Spleen (tissue), 11 donors: ENCODE results near the gene MFN2. TPM values are rescaled to one million over a fixed set of nuclear protein-coding genes. Genes with fewer than 3 reads are reported as not detected.

Experiments
- DNase-seq: peaks from one replicate; pipeline ENCODE4 v3.0.0-alpha.2; 2020
- H3K27ac ChIP-seq, 8 donors: fragments of 200-600 bp; sonication (generic) in 7 of 8; 1 replicate in 4 of 8; 2 replicates in 4 of 8; pipeline versions ENCODE4 v1.5.0 to v1.8.0; 2016 to 2021; ENCODE audit warnings: inconsistent platforms in 4 of 8, mild to moderate bottlenecking in 4 of 8, moderate library complexity in 1 of 8
- H3K27me3 ChIP-seq, 7 donors: fragments of 200-600 bp; sonication (generic) in 6 of 7; replicated peaks in 1 of 7; 1 replicate in 4 of 7; 2 replicates in 3 of 7; pipeline versions ENCODE4 v1.5.0 to v1.8.0; 2016 to 2021; ENCODE audit warnings: inconsistent platforms in 3 of 7, mild to moderate bottlenecking in 1 of 7
- H3K36me3 ChIP-seq, 6 donors: fragments of 200-600 bp; sonication (generic) in 5 of 6; 1 replicate in 4 of 6; 2 replicates in 2 of 6; pipeline versions ENCODE4 v1.5.0 to v1.8.0; 2016 to 2021; ENCODE audit warnings: inconsistent platforms in 2 of 6
- H3K4me1 ChIP-seq, 6 donors: fragments of 200-600 bp; sonication (generic) in 5 of 6; 1 replicate in 3 of 6; 2 replicates in 3 of 6; pipeline versions ENCODE4 v1.5.0 to v1.8.0; 2016 to 2021; ENCODE audit warnings: inconsistent platforms in 3 of 6
- H3K4me3 ChIP-seq, 8 donors: fragments of 200-600 bp; sonication (generic) in 7 of 8; 1 replicate in 4 of 8; 2 replicates in 4 of 8; pipeline versions ENCODE4 v1.5.0 to v1.8.0; 2016 to 2021; ENCODE audit warnings: inconsistent platforms in 4 of 8, mild to moderate bottlenecking in 4 of 8, moderate library complexity in 2 of 8
- H3K9me3 ChIP-seq, 8 donors: fragments of 200-600 bp; sonication (generic) in 7 of 8; 1 replicate in 4 of 8; 2 replicates in 4 of 8; pipeline versions ENCODE4 v1.5.0 to v1.8.0; 2016 to 2021; ENCODE audit warnings: inconsistent platforms in 4 of 8
- POLR2A ChIP-seq, 3 donors: fragments of 450-650 bp; IDR thresholded peaks; one replicate each; pipeline ENCODE4 v1.5.1; 2017; ENCODE audit warnings: antibody characterized with exemption in 3 of 3, mild to moderate bottlenecking in 1 of 3
- POLR2AphosphoS5 ChIP-seq, 3 donors: sonication (generic); formaldehyde crosslinking; IDR thresholded peaks; one replicate each; pipeline ENCODE4 v1.5.1; 2017; ENCODE audit warnings: antibody characterized with exemption in 3 of 3
- WGBS, 5 donors: extraction: QIAGEN DNeasy Blood & Tissue Kit in 3 of 5; methylation state at CpG; one replicate each; pipeline versions ENCODE4 v1.1.5 to v1.1.7; 2013 to 2018; 5-methylcytosine and 5-hydroxymethylcytosine counted together
- intact Hi-C: fragments of 100-400 bp; cut with DNase I; formaldehyde crosslinking; loops from one replicate; pipeline ENCODE4 v1.15.0; 2023; ENCODE audit warnings: low total_unique reads
- polyA plus RNA-seq, 3 donors: library from polyadenylated mRNA; stranded (reverse); fragments of 200-250 nt; gene quantifications; one replicate each; pipeline ENCODE4 v1.2.1, GENCODE V29; 2013
- total RNA-seq, 7 donors: library from RNA; depleted of rRNA in 3 of 7; stranded (reverse); fragments of >200 nt in 3 of 7; fragmentation: NEBNext Ultra II Directional in 4 of 7; extraction: Animal tissue kit (Norgen Biotek cat#: 25700) in 4 of 7; gene quantifications; one replicate each; pipeline versions ENCODE4 v1.1.0 to v1.2.1, GENCODE V29; 2016 to 2021
- TF ChIP-seq, protein P1 (sequence below), 11 experiments: fragments of 200-600 bp in 7 of 11; fragments of 450-650 bp in 4 of 11; sonication (generic) in 4 of 11; IDR thresholded peaks in 8 of 11; conservative IDR thresholded peaks in 3 of 11; 1 replicate in 7 of 11; 2 replicates in 4 of 11; pipeline versions ENCODE4 v1.4.0 to v1.8.0; 2016 to 2021; ENCODE audit warnings: antibody characterized with exemption in 11 of 11, inconsistent platforms in 4 of 11, mild to moderate bottlenecking in 1 of 11
- donor health status: healthy with polysubstance abuse.
- donor health status: DM: no; HTN: no; CAD: no; lungs with moderate emphysema.
- donor health status: DM: no; HTN: no; CAD: no.
- donor health status: Bipolar disorder and iron deficiency.
- donor health status: healthy.
- donor health status: DM: no; HTN: no; CAD: no.
- donor health status: DM: yes; HTN: yes; CAD: no.

The MFN2 gene
- total and polyA plus RNA-seq, 10 donors: 14.8 to 69.6 (median 60.5) TPM

- TF ChIP-seq, protein P1, sequence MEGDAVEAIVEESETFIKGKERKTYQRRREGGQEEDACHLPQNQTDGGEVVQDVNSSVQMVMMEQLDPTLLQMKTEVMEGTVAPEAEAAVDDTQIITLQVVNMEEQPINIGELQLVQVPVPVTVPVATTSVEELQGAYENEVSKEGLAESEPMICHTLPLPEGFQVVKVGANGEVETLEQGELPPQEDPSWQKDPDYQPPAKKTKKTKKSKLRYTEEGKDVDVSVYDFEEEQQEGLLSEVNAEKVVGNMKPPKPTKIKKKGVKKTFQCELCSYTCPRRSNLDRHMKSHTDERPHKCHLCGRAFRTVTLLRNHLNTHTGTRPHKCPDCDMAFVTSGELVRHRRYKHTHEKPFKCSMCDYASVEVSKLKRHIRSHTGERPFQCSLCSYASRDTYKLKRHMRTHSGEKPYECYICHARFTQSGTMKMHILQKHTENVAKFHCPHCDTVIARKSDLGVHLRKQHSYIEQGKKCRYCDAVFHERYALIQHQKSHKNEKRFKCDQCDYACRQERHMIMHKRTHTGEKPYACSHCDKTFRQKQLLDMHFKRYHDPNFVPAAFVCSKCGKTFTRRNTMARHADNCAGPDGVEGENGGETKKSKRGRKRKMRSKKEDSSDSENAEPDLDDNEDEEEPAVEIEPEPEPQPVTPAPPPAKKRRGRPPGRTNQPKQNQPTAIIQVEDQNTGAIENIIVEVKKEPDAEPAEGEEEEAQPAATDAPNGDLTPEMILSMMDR (IDR thresholded peaks at IDR 0.05 in 8 of 11, conservative IDR thresholded peaks at IDR 0.05 in 3 of 11): no peak
- TF ChIP-seq POLR2A (IDR thresholded peaks at IDR 0.05): no peak
- TF ChIP-seq POLR2AphosphoS5 (IDR thresholded peaks at IDR 0.05): no peak
- H3K27me3 ChIP-seq: no peaks in the 10 kb centered on the region
- 78 to 95% (median 87%) methylated on average over 3 of the region's 3 CpGs for WGBS, 5 donors
- H3K4me1 ChIP-seq: no peaks in the 10 kb centered on the region
- no peaks in the 10 kb centered on the region for H3K9me3 ChIP-seq
- H3K4me3 ChIP-seq: no peak overlapping the region
- H3K27ac ChIP-seq: no peak overlapping the region
- intact Hi-C loops: no loop called here
- DNase-seq: no peak
- peaks cover 0 to 78% (median 7%) of the 10 kb centered on the region in 6 donors for H3K36me3 ChIP-seq
Measured at GRCh38 chr1:11946647-11947046, 33.6 kb upstream of the MFN2 start.

DNA sequence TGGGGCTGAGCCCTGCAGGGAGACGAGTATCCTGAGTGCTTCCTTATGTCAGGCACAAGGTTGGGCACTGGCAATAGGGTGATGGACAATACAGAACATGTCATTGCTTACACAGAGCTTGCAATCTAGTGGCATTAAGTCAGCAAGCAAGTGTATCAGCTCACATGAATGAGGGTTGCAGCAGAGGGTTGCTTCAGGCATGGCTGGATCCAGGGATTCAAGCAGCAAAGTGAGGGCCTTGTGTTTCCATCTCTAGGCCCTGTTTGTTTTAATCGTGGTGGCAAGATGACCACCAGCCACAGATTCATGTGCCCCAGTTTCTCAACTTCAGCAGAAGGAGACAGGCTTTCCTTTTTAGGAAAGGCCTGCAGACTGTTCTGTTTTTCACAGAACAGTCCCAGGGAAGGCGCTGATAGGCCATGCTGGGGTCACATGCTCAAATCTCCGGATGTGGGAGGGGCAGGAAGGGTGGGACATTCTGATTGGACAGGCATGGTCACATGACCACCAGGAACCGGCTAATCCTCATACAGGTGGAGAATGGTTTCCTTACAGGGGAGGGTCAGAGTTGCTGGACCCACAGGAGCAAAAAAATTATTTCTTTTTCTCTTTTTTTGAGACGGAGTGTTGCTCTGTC lies 31.3 kb upstream of the MFN2 start:
- H3K9me3 ChIP-seq: no peaks in the 10 kb centered on the region
- TF ChIP-seq, protein P1 (IDR thresholded peaks at IDR 0.05 in 8 of 11, conservative IDR thresholded peaks at IDR 0.05 in 3 of 11): no peak
- no peak for TF ChIP-seq POLR2AphosphoS5 (IDR thresholded peaks at IDR 0.05)
- TF ChIP-seq POLR2A (IDR thresholded peaks at IDR 0.05): no peak
- no peak overlapping the region for H3K27ac ChIP-seq
- WGBS, 5 donors: 87 to 95% (median 91%) methylated on average over 6 of the region's 6 CpGs
- H3K4me3 ChIP-seq: no peak overlapping the region
- no peaks in the 10 kb centered on the region for H3K27me3 ChIP-seq
- H3K4me1 ChIP-seq: no peaks in the 10 kb centered on the region
- intact Hi-C loops: no loop called here
- peaks cover 0 to 86% (median 7%) of the 10 kb centered on the region in 6 donors for H3K36me3 ChIP-seq
- DNase-seq: no peak

- no peak for DNase-seq
- Histone ChIP-seq H3K4me1 (peaks cover 0 to 16% (median 4%) of the 10 kb centered on the region in 6 donors), H3K27me3 (no peaks in the 10 kb centered on the region), H3K9me3 (no peaks in the 10 kb centered on the region), H3K36me3 (peaks cover 0 to 91% (median 11%) of the 10 kb centered on the region in 6 donors), H3K4me3 (no peak overlapping the region), H3K27ac (peak overlapping the region in 1 of 8 donors; percentile 17)
- intact Hi-C loops: no loop called here
- whole genome bisulfite sequencing, 5 donors: 93 to 100% (median 95%) methylated on average over 2 of the region's 2 CpGs
- TF ChIP-seq POLR2AphosphoS5 (IDR thresholded peaks at IDR 0.05): no peak
- TF ChIP-seq, protein P1 (IDR thresholded peaks at IDR 0.05 in 8 of 11, conservative IDR thresholded peaks at IDR 0.05 in 3 of 11): no peak
- TF ChIP-seq POLR2A (IDR thresholded peaks at IDR 0.05): no peak
Measured at GRCh38 chr1:11951901-11952300, 28.3 kb upstream of the MFN2 start.

DNA sequence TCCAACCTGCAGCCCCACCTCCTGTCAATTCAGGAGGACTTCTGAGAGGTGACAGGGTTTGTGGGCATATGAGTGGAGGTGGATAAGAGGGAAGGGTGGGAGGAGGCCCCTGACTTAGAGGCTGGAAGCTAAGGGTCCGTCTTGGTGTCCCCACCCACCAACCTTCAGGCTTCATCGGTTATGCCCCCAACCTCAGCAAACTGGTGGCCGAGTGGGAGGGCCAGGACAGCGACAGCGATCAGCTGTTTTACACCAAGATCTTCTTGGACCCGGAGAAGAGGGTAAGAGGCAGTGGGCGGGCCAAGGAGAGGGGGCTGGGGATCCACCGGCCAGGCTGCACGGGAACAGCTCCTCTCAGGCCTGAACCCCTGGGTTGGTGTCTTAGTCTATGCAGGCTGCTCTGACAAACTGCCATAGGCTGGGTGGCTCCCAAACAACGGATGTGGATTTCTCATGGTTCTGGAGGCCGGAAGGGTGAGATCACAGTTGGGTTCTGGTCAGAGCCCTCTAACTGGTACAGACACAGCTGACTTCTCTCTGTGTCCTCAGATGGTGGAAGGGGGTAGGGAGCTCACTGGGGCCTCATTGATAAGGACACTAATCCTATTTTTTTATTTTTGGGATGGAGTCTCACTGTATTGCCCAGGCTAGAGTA lies 27.7 kb upstream of the MFN2 start:
- Histone ChIP-seq H3K27me3 (no peaks in the 10 kb centered on the region), H3K36me3 (peaks cover 0 to 97% (median 13%) of the 10 kb centered on the region in 6 donors), H3K9me3 (no peaks in the 10 kb centered on the region), H3K27ac (peak overlapping the region in 1 of 8 donors; percentile 17), H3K4me3 (no peak overlapping the region), H3K4me1 (peaks cover 0 to 16% (median 4%) of the 10 kb centered on the region in 6 donors)
- TF ChIP-seq POLR2A (IDR thresholded peaks at IDR 0.05): no peak
- no peak for DNase-seq
- 83 to 92% (median 90%) methylated on average over 11 of the region's 11 CpGs for WGBS, 5 donors
- intact Hi-C loops: no loop called here
